NAMALWA (cell line): Measurements from ENCODE around the gene KRTAP4-3.
"Not testable (repeated sequence)": the region's sequence is repeated elsewhere in the genome, so short reads cannot be mapped to it uniquely, and the experiment has no call there.

Source experiments
- DNase-seq: peaks from one replicate; pipeline ENCODE4 v3.0.0-alpha.2; 2015; ENCODE audit warnings: low spot score

KRTAP4-3 gene

DNA sequence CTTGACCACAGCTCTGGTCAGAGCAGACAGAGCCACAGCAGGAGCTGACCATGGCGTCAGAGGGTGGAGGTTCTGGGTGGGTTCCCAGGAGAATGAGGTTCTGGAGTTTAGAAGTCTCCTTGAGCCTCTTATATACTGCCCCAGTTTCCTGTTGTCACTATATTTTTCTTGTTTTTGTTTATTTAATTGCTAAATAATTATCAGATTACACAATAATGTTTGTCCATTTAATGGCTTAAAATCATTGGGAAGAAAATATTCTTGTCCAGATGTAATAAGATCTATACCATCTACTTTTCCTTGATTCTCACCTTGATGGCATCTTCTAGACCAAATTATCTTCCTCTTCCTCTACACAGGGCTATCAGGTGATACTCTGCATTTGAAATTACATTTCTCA lies at the start of gene KRTAP4-3:
Gene KRTAP4-3, minus strand, starts transcription at position 101 of the 400 bp plus-strand sequence. Its CDS starts 49 bp downstream, at position 52.
- DNase-seq, result no peak

DNA sequence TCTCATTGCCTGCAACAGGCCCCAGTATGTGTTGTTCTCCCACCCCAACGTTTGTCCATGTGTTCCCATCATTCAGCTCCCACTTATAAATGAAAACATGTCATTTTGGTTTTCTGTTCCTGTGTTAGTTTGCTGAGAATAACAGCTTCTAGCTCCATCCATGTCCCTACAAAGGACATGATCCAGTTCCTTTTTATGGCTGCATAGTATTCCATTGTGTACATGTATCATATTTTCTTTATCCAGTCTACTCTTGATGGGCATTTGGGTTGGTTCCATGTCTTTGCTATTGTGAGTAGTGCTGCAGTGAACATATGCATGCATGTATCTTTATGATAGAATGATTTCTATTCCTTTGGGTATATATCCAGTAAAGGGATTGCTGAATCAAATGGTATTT lies 47.7 kb upstream of the KRTAP4-3 start:
- DNase-seq, result no peak

DNA sequence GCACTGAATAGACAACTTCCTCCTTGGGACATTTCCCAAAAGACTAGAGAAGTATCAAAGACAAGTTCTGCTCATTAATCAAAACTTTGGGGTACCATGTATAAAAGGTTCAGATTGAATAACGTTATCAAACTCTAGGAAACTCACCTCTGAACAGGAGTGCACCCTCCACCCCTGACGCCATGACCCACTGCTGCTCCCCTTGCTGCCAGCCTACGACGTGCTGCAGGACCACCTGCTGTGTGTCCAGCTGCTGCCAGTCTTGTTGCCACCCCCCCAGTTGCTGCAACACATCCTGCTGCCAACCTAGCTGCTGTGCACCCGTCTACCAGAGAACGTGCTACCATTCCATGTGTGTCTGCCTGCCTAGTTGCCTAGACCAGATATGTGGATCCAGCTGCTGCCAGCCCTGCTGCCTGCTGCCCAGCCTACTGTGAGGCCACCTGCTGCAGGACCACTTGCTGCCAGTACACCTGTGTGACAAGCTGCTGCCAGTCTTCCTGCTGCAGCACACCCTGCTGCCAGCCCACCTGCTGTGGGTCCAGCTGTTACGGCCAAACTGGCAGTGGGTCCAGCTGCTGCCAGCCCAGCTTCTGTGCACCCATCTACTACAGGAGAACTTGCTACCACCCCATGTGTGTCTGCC lies 44.6 kb upstream of the KRTAP4-3 start:
- DNase-seq, result no peak

DNA sequence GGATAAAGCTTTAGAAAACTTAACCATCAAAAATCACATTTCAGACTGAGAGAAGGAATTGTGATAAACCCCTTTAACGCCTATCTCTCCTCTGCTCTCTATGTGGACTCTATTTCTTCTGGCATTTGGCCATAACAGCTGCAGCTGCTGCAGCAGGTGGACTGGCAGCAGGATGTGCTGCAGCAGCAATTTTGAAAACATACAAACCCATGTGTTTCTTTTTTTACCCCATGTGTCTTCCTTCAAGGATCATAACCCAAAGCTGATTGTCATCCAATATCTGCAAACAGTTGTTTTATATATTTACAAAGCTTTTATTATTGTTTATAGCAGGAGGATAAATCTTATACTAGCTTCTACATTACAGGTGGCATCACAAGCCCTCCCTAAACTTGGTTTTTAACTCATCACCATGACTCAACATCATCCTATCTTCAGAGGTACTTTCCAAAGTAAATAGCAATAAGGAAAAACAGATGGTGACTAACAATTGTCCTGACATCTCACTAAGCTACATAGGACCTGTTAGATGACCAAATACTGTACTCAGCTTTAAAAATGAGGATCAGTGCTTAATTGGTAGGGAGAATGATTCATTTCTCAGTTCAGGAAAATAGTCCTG lies 43.9 kb upstream of the KRTAP4-3 start:
- peak; percentile 26 for DNase-seq

DNA sequence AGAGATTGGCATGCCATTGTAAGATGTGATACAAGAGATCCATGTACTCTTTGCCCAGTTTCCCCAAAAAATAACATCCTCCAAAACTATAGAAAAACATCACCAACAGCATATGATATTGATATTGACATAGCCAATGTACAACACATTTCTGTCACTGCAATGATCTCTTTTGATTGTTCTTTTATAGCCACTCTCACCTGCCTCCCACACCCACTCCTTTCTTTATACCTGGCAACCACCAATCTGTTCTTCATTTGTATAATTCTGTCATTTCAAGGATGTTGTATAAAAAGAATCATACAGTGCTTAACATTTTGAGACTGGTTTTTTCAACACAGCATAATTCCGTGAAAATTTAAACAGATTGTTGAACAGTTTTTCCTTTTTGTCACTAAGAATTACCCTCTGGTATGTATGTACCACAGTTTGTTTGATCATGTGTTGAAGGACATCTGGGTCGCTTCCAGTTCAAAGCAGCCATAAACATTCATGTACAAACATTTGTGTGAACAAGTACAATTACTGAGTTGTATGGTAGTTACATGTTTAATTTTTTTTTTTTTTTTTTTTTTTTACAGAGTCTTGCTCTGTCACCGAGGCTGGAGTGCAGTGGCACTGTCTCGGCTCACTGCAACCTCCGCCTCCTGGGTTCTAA lies 31.5 kb upstream of the KRTAP4-3 start:
- no peak for DNase-seq

DNA sequence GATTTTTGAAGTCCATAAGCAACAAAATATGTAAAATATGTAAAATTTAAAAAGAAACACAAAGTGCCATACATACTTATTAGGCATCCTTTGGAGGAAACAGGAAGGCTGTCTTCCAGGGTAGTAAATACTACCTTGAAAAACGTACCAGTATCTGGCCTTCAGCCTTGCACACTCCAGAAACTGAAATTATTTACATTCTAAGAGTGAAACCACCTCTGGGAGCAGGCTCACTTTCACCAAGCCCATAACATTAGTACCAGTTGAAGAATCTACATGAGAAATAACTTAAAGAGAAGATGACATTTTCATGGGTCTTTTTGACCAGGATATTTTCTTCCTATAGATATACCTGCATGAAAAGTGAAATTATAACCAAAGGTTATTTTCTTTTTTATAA lies 28.0 kb upstream of the KRTAP4-3 start:
- DNase-seq, result peak; percentile 3

DNA sequence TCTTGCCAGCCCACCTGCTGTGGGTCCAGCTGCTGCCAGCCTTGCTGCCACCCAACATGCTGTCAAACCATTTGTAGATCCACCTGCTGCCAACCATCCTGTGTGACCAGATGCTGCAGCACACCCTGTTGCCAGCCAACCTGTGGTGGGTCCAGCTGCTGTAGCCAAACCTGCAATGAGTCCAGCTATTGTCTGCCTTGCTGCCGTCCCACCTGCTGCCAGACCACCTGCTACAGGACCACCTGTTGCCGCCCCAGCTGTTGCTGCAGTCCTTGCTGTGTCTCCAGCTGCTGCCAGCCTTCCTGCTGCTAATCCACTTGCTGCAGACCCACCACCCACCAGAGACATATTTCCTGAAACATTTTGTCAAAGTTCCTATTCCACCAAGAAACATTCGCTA lies 22.3 kb upstream of the KRTAP4-3 start:
- no peak for DNase-seq

DNA sequence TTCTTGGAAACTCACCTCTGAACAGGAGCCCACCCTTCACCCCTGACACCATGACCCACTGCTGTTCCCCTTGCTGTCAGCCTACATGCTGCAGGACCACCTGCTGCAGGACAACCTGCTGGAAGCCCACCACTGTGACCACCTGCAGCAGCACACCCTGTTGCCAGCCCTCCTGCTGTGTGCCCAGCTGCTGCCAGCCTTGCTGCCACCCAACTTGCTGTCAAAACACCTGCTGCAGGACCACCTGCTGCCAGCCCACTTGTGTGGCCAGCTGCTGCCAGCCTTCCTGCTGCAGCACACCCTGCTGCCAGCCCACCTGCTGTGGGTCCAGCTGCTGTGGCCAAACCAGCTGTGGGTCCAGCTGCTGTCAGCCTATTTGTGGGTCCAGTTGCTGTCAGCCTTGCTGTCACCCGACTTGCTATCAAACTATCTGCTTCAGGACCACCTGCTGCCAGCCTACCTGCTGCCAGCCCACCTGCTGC lies 21.9 kb upstream of the KRTAP4-3 start, which contains the start of gene KRTAP9-1:
Gene KRTAP9-1, plus strand, starts transcription at position 51 of the 482 bp plus-strand sequence. Its CDS starts 0 bp downstream, at position 51.
- not testable (repeated sequence) for DNase-seq

DNA sequence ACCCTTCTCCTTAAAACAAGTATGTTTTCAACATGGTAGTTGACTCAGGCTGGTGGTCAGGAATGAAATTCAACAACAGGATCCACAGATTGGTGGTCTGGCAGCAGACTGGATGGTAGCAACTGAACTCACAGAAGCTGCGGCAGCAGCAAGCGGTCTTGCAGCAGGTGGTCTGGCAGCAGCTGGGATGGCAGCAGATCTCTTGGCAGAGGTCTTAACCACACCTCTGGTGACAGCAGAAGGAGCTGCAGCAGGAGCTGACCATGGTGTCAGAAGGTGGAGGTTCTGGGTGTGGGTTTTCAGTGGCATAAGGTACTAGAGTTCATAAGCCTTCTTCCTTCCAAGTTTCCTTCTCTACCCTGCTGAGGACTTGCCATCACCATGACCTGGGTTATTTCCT lies 18.9 kb upstream of the KRTAP4-3 start:
- no peak for DNase-seq

DNA sequence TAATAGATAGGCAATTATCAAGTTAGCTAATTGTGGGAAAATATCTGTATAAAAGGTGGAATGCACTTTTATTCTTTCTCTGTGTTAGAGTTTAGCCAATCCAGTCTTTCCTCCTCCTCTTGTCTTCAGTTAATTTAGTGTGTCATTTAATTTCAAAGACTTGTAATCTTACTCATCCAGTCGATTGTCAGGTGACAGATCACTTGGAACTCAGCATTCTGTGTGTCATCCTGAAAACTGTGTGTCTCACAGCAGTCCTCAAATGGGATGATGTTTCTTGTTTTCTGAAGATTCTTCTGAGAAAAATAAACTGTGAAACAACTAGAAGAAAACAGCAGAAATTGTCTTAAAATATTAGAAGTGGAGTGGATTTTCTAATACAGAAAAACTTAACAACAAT lies 17.0 kb upstream of the KRTAP4-3 start:
- no peak for DNase-seq

DNA sequence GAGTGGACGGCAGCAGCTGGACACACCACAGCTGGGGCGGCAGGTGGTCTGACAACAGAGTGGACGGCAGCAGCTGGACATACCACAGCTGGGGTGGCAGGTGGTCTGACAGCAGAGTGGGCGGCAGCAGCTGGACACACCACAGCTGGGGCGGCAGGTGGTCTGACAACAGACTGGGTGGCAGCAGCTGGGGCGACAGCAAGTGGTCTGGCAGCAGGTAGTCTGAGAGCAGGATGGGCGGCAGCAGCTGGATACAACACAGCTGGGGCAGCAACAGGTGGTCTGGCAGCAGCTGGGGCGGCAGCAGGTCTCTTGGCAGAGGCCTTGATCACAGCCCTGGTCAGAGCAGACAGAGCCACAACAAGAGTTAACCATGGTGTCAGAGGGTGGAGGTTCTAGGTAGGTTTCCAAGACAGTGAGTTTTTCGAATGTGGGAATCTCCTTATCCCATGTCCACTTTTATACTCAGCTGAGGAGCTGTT lies 16.5 kb upstream of the KRTAP4-3 start, which contains the start of gene KRTAP4-1:
Gene KRTAP4-1, minus strand, starts transcription at position 432 of the 482 bp plus-strand sequence. Its CDS starts 57 bp downstream, at position 375.
- no peak for DNase-seq

DNA sequence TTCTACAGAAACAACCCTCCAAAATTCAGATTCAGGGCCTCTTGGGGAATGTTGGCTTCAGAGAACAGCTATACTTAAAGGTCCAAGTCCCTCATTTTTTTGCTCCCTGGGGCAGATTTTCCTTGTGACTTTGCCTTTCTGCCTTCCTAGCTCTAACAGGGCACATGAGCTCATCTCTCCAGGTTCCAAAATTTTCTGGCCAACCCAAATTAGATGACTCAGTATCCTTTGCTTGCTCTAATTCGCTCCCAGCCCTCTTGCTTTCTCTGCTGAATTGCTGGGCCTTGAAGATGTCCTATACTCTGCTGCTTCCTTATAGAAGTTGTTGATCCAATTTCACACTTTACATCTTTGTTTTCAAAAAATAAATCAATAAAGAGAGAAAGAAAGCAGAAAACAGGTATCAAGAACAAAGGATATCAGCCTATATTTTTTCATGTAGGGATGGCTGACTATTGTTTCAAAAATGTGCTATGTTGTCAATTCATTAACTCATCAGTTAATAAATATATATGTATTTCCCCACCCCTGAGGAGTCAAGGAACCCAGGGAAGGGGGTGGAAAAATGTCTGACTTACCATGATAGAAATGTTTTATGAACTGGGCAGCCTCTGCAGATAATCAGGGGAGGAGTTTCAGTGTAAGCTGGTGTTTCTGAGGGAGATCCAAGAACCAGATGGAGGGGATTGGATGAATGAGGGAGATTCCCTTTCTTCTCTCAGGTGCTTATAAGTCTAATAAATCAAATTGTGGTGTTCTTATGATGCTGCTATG lies 11.0 kb upstream of the KRTAP4-3 start:
- DNase-seq, result no peak

DNA sequence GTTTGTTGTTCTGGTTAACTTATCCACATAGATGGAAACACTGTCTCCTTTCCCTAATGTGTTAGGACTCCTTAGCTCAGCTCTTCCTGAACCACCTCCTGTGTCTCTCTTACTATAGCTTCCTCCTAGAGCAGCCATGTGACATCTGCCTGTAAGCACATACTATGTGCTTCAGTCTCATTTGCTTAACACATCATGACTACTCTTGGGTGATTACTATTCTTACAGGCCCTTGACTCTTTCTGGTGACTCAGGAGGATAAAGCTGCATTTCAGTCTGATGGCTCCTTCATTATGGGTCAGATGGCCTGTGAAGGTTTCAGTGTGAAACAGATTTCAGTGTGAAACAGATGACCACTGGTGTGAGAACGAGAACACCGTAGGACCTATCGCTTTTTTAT lies 10.3 kb upstream of the KRTAP4-3 start:
- DNase-seq, result no peak

DNA sequence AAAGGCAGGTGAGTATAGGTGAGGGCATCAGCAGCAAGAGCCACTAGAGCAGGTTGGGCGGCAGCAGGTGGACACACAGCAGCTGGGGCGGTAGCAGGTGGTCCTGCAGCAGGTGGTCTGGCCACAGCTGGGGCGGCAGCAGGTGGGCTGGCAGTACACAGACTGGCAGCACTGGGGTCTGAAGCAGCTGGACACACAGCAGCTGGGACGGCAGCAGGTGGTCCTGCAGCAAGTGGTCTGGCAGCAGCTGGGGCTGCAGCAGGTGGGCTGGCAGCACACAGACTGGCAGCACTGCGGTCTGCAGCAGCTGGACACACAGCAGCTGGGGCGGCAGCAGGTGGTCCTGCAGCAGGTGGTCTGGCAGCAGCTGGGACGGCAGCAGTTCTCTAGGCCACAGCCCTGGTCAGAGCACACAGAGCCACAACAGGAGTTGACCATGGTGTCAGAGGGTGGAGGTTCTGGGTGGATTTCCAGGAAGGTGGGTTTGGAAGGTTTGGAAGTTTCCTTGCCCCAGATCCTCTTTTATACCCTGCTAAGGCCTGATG lies 9.8 kb upstream of the KRTAP4-3 start, which contains the start of gene KRTAP4-2:
Gene KRTAP4-2, minus strand, starts transcription at position 495 of the 545 bp plus-strand sequence. Its CDS starts 57 bp downstream, at position 438.
- no peak for DNase-seq

DNA sequence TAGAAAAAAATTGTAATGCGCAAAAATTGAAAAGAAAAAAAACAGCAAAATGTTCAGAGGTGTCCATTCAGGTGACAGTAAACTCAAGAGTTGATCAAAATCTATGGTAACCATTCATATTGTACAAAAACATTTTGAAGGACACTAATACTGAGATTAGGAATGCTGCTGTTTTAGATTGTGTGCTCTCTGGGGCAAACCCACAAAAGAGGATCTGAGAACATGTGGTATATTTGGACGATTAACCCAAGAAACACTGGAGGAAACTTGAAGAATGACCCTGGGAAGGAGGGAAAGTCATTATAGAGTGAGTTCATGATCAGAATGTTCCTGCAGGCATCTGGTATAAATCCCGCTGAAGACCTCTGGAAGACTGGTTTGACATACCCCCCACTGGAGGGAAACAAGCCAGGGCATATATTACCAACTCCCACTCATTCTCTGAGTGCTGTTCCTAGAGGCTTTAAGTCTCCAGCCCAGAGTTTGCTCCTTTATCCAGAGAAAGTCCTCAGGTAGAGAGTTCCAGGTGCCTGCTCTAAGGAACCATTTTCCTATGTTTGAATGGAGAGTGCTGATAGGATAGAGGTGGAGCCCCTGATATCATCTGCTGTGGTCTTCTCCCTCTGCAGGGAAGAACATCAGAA lies 8.8 kb upstream of the KRTAP4-3 start:
- no peak for DNase-seq

DNA sequence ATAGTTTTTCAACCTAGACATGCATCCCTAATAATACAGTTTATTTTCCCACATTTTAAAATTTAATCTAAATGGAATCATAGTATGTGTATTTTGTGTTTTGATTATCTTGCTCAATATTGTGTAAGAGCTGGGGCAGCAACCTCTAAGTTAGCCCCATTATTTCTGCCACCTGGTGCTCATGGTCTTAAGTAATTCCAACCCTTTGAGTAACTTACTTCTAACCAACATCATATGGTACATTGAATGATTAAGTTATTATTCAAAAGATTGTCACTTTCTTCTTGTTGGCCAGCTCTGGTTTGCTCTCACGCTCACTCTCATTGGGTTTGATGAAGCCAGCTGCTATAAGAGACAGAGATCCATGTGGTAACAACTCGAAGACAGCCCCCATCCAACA lies 3.9 kb upstream of the KRTAP4-3 start:
- no peak for DNase-seq

DNA sequence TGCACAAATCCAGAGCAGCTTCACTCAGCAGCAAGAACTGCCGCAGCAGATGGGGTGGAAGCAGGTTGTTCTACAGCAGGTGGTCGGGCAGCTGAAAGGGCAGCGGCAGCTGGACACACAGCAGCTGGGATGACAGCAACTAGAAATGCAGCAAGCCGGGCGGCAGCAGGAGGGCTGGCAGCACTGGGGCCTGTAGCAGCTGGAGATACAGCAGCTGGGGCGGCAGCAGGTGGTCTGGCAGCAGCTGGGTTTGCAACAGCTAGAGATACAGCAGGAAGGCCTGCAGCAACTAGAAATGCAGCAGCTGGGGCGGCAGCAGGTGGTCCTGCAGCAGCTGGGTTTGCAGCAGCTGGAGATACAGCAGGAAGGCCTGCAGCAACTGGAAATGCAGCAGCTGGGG lies 460 bp downstream of the KRTAP4-3 start:
- DNase-seq, result no peak

DNA sequence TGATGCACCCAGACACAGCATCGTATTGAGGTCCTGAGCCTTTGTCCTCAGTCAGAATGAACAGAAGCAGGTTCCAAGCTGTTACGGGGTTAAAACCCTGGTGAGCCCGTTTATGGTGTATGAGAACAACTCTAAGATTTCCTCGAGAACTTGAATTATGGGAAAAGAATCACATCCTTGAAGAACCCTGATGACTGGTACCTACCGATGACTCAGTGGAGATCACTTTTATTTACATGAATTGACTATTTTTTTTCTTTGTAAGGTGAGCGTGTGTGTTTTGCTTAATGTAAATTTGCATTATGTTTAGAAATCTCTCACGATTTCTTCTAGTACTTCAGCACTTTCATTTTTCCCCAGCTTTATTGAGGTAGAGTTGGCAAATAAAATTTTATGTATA lies 4.2 kb downstream of the KRTAP4-3 start:
- DNase-seq, result no peak

DNA sequence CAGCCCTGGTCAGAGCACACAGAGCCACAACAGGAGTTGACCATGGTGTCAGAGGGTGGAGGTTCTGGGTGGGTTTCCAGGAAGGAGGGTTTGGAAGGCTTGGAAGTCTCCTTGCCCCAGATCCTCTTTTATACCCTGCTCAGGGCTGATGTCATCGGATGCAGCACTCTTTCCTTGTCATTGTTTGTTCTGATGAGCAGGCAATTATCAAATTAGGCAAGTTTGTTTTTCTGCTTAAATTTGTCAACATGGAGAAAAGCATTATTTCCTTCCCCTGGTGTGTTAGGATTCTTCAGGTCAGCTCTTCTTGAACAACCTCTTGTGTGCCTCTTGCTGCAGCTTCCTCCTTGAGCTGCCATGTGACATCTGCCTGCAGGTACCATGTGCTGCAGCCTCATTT lies 7.4 kb downstream of the KRTAP4-3 start, which contains the start of gene KRTAP4-4:
Gene KRTAP4-4, minus strand, starts transcription at position 101 of the 400 bp plus-strand sequence. Its CDS starts 57 bp downstream, at position 44.
- DNase-seq, result no peak

DNA sequence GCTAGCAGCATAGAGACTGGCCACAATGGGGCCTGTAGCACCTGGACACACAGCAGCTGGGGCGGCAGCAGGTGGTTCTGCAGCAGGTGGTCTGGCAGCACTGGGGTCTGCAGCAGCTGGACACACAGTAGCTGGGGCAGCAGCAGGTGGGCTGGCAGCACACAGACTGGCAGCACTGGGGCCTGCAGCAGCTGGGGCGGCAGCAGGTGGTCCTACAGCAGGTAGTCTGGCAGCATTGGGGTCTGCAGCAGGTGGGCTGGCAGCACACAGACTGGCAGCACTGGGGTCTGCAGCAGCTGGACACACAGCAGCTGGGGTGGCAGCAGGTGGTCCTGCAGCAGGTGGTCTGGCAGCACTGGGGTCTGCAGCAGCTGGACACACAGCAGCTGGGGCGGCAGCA lies 7.8 kb downstream of the KRTAP4-3 start:
- DNase-seq, result not testable (repeated sequence)

DNA sequence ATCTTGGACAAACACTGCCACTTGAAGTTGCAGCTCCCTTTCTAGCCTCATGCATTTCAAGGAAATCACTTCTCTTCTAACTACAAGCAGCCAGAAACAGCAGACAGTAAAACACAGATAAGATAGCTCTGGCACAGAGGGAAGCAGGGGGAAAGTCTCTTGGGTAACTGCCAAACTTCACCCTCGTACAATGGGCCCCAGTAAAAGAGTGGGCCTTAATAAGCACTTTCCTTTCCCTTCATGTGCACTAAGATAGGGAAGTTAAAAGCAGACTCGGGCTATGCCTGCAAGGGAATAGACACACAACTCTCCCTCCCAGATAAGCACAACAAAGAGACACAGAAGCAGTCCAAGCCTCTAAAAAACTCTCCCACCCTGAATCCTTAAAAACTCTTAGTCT lies 14.2 kb downstream of the KRTAP4-3 start:
- no peak for DNase-seq
